ENCODE measurements around the gene SFT2D3. TPM values are rescaled to one million over a fixed set of nuclear protein-coding genes. Genes with fewer than 3 reads are reported as not detected.
A peak's percentile ranks its signal among the peaks of the same experiment; 100 is the strongest.

SFT2D3 gene
- total and polyA plus RNA-seq, 9 of the 15 experiments (the other 6 are each of a cell fraction or from before 2014, with no cell fraction given) = 7.5 to 9.9 (median 8.9) TPM; not detected in 2

DNA sequence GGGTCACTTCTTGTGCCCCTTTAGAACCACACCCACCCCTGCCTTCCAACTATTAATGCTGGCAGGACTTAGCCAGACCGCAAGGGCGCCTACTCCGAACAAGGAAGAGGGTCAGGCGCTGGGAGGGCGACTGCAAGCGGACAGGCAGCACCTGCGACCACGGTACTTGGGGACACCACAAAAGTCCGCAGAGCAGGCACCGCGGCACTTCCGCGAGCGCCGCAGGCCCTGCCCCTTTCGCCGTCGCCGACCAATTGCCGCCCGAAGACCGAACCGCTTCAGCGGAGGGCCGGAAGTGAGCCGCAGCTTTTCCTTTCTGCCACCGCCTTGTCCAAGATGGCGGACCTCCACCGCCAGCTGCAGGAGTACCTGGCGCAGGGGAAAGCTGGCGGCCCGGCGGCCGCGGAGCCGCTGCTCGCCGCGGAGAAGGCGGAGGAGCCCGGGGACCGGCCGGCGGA, at the start of gene SFT2D3 (continued):
- TF ChIP-seq PHB2 (IDR thresholded peaks at IDR 0.05; ENCODE audit: low read depth) (no peak), SRSF9 (IDR thresholded peaks at IDR 0.05; ENCODE audit: borderline replicate concordance, low read depth, low read length) (no peak), ETV6 (IDR thresholded peaks at IDR 0.05; ENCODE audit: borderline replicate concordance in 1 of 2, low read depth in 2 of 2, low read length in 1 of 2) (no peak), ETV6 (CRISPR knock-in tag; IDR thresholded peaks at IDR 0.05; ENCODE audit: borderline replicate concordance) (no peak), FOXP1 (CRISPR knock-in tag; IDR thresholded peaks at IDR 0.05) (no peak), CREBBP (IDR thresholded peaks at IDR 0.05; ENCODE audit: low read depth, low read length) (no peak), ZNF436 (CRISPR knock-in tag; IDR thresholded peaks at IDR 0.05) (no peak), ILF3 (IDR thresholded peaks at IDR 0.05; ENCODE audit: borderline replicate concordance) (no peak; the same call in 1 of the 2 replicates), CSDE1 (IDR thresholded peaks at IDR 0.05) (no peak), ZBTB17 (CRISPR knock-in tag; IDR thresholded peaks at IDR 0.05) (no peak), ZNF212 (CRISPR knock-in tag; IDR thresholded peaks at IDR 0.05) (no peak), BACH1 (tag; IDR thresholded peaks at IDR 0.05) (no peak), WHSC1 (IDR thresholded peaks at IDR 0.05; ENCODE audit: low read length) (no peak), ZNF77 (CRISPR knock-in tag; IDR thresholded peaks at IDR 0.05) (no peak), RBFOX2 (IDR thresholded peaks at IDR 0.05; ENCODE audit: low read depth, low read length) (peak; percentile 95), MCM5 (IDR thresholded peaks at IDR 0.05; ENCODE audit: low read depth) (no peak)
- TF ChIP-seq, protein P1, sequence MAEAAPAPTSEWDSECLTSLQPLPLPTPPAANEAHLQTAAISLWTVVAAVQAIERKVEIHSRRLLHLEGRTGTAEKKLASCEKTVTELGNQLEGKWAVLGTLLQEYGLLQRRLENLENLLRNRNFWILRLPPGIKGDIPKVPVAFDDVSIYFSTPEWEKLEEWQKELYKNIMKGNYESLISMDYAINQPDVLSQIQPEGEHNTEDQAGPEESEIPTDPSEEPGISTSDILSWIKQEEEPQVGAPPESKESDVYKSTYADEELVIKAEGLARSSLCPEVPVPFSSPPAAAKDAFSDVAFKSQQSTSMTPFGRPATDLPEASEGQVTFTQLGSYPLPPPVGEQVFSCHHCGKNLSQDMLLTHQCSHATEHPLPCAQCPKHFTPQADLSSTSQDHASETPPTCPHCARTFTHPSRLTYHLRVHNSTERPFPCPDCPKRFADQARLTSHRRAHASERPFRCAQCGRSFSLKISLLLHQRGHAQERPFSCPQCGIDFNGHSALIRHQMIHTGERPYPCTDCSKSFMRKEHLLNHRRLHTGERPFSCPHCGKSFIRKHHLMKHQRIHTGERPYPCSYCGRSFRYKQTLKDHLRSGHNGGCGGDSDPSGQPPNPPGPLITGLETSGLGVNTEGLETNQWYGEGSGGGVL (CRISPR knock-in tag; IDR thresholded peaks at IDR 0.05) = no peak
- TF ChIP-seq, protein P2, sequence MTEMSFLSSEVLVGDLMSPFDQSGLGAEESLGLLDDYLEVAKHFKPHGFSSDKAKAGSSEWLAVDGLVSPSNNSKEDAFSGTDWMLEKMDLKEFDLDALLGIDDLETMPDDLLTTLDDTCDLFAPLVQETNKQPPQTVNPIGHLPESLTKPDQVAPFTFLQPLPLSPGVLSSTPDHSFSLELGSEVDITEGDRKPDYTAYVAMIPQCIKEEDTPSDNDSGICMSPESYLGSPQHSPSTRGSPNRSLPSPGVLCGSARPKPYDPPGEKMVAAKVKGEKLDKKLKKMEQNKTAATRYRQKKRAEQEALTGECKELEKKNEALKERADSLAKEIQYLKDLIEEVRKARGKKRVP (CRISPR knock-in tag; IDR thresholded peaks at IDR 0.05) = no peak
- TF ChIP-seq, protein P3, sequence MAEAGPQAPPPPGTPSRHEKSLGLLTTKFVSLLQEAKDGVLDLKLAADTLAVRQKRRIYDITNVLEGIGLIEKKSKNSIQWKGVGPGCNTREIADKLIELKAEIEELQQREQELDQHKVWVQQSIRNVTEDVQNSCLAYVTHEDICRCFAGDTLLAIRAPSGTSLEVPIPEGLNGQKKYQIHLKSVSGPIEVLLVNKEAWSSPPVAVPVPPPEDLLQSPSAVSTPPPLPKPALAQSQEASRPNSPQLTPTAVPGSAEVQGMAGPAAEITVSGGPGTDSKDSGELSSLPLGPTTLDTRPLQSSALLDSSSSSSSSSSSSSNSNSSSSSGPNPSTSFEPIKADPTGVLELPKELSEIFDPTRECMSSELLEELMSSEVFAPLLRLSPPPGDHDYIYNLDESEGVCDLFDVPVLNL (CRISPR knock-in tag; IDR thresholded peaks at IDR 0.05; ENCODE audit: low read depth) = no peak
- TF ChIP-seq, protein P4, sequence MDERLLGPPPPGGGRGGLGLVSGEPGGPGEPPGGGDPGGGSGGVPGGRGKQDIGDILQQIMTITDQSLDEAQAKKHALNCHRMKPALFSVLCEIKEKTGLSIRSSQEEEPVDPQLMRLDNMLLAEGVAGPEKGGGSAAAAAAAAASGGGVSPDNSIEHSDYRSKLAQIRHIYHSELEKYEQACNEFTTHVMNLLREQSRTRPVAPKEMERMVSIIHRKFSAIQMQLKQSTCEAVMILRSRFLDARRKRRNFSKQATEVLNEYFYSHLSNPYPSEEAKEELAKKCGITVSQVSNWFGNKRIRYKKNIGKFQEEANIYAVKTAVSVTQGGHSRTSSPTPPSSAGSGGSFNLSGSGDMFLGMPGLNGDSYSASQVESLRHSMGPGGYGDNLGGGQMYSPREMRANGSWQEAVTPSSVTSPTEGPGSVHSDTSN (CRISPR knock-in tag; IDR thresholded peaks at IDR 0.05; ENCODE audit: low read depth) = no peak
- TF ChIP-seq, protein P4 (tag; conservative IDR thresholded peaks at IDR 0.05; ENCODE audit: low read depth) = no peak
- TF ChIP-seq, protein P5, sequence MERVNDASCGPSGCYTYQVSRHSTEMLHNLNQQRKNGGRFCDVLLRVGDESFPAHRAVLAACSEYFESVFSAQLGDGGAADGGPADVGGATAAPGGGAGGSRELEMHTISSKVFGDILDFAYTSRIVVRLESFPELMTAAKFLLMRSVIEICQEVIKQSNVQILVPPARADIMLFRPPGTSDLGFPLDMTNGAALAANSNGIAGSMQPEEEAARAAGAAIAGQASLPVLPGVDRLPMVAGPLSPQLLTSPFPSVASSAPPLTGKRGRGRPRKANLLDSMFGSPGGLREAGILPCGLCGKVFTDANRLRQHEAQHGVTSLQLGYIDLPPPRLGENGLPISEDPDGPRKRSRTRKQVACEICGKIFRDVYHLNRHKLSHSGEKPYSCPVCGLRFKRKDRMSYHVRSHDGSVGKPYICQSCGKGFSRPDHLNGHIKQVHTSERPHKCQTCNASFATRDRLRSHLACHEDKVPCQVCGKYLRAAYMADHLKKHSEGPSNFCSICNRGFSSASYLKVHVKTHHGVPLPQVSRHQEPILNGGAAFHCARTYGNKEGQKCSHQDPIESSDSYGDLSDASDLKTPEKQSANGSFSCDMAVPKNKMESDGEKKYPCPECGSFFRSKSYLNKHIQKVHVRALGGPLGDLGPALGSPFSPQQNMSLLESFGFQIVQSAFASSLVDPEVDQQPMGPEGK (CRISPR knock-in tag; IDR thresholded peaks at IDR 0.05; ENCODE audit: borderline replicate concordance) = no peak

All from K562 (cell line).